Subcutaneous abdominal adipose tissue (tissue), 5 donors: ENCODE results near the gene GLIPR1.
"Not testable (repeated sequence)": the region's sequence is repeated elsewhere in the genome, so short reads cannot be mapped to it uniquely, and the experiment has no call there.

ENCODE experiments used
- H3K27ac ChIP-seq: one replicate; pipeline ENCODE4 v1.7.0; 2013; ENCODE audit warnings: low read depth, mild to moderate bottlenecking, inconsistent platforms, low read length, moderate library complexity
- H3K27me3 ChIP-seq, 5 donors: one replicate each; pipeline ENCODE4 v1.7.0; 2013; ENCODE audit warnings: low read length in 5 of 5, inconsistent platforms in 1 of 5; ENCODE audit not compliant: control insufficient read depth in 5 of 5, insufficient read depth in 4 of 5
- H3K36me3 ChIP-seq, 5 donors: one replicate each; pipeline ENCODE4 v1.7.0; 2013; ENCODE audit warnings: low read length in 5 of 5; ENCODE audit not compliant: control insufficient read depth in 5 of 5, insufficient read depth in 5 of 5
- H3K4me1 ChIP-seq, 5 donors: one replicate each; pipeline ENCODE4 v1.7.0; 2013; ENCODE audit warnings: low read length in 5 of 5, mild to moderate bottlenecking in 3 of 5, moderate library complexity in 1 of 5; ENCODE audit not compliant: control insufficient read depth in 5 of 5, insufficient read depth in 5 of 5
- H3K4me3 ChIP-seq, 5 donors: one replicate each; pipeline ENCODE4 v1.7.0; 2013; ENCODE audit warnings: low read length in 5 of 5, low read depth in 1 of 5
- H3K9ac ChIP-seq, 5 donors: one replicate each; pipeline ENCODE4 v1.7.0; 2013; ENCODE audit warnings: low read length in 5 of 5, mild to moderate bottlenecking in 4 of 5, moderate library complexity in 3 of 5
- H3K9me3 ChIP-seq, 5 donors: one replicate each; pipeline ENCODE4 v1.7.0; 2013; ENCODE audit warnings: low read length in 5 of 5; ENCODE audit not compliant: control insufficient read depth in 5 of 5
- donor health status: healthy.
- donor health status: healthy.
- donor health status: healthy.
- donor health status: healthy.
- donor health status: healthy.

Gene GLIPR1

DNA sequence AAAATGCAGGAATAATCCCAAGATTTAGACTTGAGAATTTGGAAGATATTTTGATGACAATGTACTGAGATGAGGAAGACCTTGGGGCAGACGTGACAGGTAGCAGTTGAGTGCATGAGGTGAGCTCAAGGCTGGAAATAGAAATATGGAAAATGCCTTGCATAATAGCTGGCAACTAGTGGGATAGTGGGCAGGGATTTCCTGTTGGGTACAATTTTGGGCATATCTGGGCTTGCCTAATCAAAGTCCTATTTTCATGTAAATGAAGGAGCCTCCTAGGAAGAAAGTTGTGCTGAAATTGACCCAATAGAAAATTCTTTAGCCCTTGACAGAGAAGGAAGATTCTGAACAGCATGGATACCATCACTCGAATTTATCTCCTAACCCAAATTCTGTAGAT is 6.4 kb upstream of the GLIPR1 start:
- no peaks in the 10 kb centered on the region for H3K27me3 ChIP-seq
- H3K27ac ChIP-seq: no peak overlapping the region
- H3K9me3 ChIP-seq: no peaks in the 10 kb centered on the region
- H3K4me3 ChIP-seq: no peak overlapping the region
- H3K4me1 ChIP-seq: peaks cover 0 to 7% (median 3%) of the 10 kb centered on the region in 5 donors
- H3K36me3 ChIP-seq: no peaks in the 10 kb centered on the region
- no peak overlapping the region for H3K9ac ChIP-seq

DNA sequence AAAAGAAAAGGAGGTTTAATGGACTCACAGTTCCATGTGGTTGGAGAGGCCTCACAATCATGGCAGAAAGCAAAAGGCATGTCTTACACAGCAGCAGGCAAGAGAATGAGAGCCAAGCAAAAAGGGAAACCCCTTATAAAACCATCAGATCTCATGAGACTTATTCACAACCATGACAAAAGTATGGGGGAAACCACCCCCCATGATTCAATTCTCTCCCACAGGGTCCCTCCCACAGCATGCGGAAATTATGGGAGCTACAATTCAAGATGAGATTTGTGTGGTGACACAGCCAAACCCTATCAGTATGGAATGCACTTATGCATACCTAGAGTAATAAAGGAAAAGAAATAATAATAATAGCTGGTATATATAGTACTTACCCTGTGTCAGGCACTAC is 4.5 kb upstream of the GLIPR1 start:
- Histone ChIP-seq H3K9me3 (no peaks in the 10 kb centered on the region), H3K9ac (no peak overlapping the region), H3K27me3 (no peaks in the 10 kb centered on the region), H3K36me3 (no peaks in the 10 kb centered on the region), H3K27ac (no peak overlapping the region), H3K4me3 (no peak overlapping the region), H3K4me1 (peaks cover 0 to 19% (median 8%) of the 10 kb centered on the region in 5 donors)

DNA sequence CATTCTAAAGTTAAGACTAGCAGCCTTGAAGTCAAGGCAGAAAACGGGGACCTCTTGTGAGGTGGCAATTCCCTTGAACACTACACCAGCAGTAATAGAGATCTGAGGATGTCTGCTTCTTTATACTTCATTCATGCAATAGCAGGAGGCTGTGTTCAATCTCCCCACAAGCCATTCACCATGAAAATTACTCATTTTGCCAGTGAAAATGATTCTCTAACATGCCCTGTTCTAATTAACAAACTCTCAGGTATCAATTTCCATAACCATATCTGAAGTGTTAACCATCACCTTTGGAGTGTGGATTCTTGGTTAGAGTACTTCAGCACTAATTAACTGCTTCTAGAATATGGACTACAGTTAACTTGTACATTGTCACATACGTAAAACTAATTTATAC is 3.4 kb upstream of the GLIPR1 start:
- Histone ChIP-seq H3K36me3 (no peaks in the 10 kb centered on the region), H3K9me3 (no peaks in the 10 kb centered on the region), H3K27me3 (no peaks in the 10 kb centered on the region), H3K9ac (no peak overlapping the region), H3K27ac (no peak overlapping the region), H3K4me3 (no peak overlapping the region), H3K4me1 (peaks cover 0 to 25% (median 10%) of the 10 kb centered on the region in 5 donors)

DNA sequence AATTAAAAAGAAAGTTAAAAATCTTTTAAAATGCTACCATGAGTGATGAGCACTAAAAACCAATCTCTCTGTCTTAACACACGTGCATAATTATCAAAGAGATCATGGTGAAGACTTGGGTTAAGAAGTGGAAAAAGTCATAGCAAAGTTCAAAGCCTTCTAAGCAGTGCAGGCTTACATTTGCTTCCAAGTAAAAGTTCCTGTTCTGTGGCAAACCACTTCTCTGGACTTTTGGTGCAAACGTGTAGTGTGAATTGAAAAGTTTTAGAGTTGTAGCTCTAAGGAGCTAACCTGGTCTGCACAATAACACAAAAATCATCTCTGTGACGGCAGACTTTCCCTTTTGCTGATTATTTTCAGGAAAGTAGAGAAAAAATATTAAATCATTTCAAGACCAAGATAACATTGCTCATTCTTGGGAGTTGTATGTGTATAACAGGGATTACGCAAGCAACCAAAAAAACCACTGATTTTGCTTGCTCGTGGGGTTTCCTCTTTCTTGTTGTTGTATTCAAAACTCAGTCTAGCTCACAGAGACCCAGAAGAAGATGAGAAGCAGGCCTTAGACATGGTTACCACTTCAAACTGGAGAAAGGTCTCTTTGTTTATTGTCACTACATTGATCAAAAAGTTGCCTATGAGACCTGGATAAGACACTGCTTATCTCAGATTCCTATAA is 2.3 kb upstream of the GLIPR1 start:
- H3K27me3 ChIP-seq: no peaks in the 10 kb centered on the region
- H3K9ac ChIP-seq: no peak overlapping the region
- H3K4me3 ChIP-seq: no peak overlapping the region
- H3K4me1 ChIP-seq: peaks cover 0 to 20% (median 10%) of the 10 kb centered on the region in 5 donors
- no peaks in the 10 kb centered on the region for H3K9me3 ChIP-seq
- H3K36me3 ChIP-seq: no peaks in the 10 kb centered on the region
- no peak overlapping the region for H3K27ac ChIP-seq

DNA sequence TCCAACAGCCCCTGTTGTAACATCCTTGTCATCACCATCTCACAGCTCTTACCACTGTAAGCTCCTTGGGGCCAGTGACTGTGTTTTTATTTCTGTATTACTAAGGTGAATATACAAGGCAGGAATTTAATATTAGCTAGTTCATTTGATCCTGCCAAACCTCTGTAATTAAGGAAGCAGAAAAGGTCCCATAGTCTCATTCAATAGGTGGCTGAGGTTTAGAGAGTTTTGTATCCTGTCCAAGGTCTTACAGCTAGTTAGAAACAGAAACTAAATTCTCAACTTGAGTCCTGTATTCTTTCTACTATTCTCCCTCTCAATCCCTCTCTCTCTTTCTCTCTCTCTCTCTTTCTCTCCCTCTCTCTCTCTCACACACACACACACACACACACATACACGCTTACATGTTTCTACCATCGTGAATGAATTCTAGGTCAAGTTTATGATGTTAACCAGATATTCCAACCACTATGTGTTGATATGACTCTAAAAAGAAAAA is 543 bp upstream of the GLIPR1 start:
- Histone ChIP-seq H3K4me3 (peak overlapping the region in 4 of 5 donors; percentile 39 to 69 (median 64)), H3K9ac (peak overlapping the region in 3 of 5 donors; percentile 41 to 72 (median 48)), H3K27ac (peak overlapping the region; percentile 81), H3K4me1 (peaks cover 0 to 20% (median 10%) of the 10 kb centered on the region in 5 donors), H3K9me3 (no peaks in the 10 kb centered on the region), H3K36me3 (no peaks in the 10 kb centered on the region), H3K27me3 (no peaks in the 10 kb centered on the region)

DNA sequence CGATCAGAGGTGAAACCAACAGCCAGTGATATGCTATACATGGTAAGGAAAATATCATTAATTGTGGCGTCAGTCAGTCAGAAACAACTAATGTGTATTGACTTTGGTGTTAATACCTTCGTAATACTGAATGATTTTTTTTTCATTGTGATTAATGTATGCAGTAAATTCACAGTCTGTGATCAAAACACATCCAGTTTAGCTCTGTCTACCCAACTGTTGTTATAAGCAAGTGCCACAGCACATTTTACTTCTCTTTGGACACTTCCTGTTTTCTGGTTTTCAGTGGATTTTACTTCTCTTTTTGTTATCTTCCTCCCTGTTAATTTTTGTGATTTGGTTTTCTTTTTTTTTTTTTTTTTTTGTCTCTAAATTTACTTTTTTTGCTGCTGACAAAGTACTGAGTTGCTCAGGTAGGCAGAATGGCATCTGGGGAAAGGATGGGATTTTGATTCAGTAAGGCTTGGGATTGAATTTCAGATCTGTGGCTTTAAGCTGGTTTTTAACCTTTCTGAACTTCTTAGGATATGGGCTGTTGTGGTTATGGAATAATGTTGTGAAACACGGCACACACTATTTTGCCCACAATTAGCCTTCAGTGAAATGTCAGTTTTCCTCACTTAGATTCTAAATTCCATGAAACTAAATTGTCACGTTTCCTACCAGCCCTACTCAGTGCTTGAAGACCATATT is 604 bp downstream of the GLIPR1 start:
- H3K9ac ChIP-seq: peak overlapping the region in 4 of 5 donors; percentile 41 to 72 (median 64)

DNA sequence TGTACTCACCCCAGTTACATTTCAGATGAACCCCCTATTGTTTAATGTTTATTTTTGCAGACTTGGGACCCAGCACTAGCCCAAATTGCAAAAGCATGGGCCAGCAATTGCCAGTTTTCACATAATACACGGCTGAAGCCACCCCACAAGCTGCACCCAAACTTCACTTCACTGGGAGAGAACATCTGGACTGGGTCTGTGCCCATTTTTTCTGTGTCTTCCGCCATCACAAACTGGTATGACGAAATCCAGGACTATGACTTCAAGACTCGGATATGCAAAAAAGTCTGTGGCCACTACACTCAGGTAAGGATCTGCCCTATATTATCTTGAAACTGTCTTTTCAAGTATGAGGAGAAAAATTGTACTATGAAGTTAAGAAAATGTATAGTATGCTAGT is 1.2 kb downstream of the GLIPR1 start:
- Histone ChIP-seq H3K4me3 (peak overlapping the region; percentile 39 to 69 (median 60)), H3K9ac (peak overlapping the region in 1 of 5 donors; percentile 71), H3K27ac (peak overlapping the region; percentile 81), H3K9me3 (no peaks in the 10 kb centered on the region), H3K27me3 (no peaks in the 10 kb centered on the region), H3K4me1 (peaks cover 0 to 20% (median 10%) of the 10 kb centered on the region in 5 donors), H3K36me3 (no peaks in the 10 kb centered on the region)

More for the DNA sequence above, 604 bp downstream of the GLIPR1 start:
- H3K4me1 ChIP-seq: peaks cover 0 to 20% (median 10%) of the 10 kb centered on the region in 5 donors
- no peaks in the 10 kb centered on the region for H3K9me3 ChIP-seq
- no peaks in the 10 kb centered on the region for H3K27me3 ChIP-seq
- H3K36me3 ChIP-seq: no peaks in the 10 kb centered on the region
- peak overlapping the region; percentile 81 for H3K27ac ChIP-seq
- peak overlapping the region; percentile 39 to 69 (median 69) for H3K4me3 ChIP-seq

DNA sequence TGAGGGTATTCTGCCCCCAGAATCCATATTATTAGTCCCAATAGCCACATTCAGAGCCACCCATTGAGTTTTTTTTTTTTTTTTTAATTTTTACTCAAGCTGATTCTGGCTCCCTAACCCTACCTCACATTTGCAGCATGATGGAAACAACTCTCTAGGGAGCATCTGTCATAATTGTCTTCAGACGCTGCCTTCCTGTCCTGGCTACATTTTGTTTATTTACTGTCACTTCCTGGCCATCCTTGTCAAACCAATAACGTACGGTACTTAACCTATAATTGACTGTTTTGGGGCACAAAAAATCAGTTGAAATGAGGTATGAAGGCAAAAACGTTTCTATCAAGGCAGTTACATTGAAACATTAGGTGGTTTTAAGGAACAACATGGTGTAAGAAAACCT is 2.1 kb downstream of the GLIPR1 start:
- Histone ChIP-seq H3K4me1 (peaks cover 0 to 20% (median 10%) of the 10 kb centered on the region in 5 donors), H3K36me3 (no peaks in the 10 kb centered on the region), H3K27me3 (no peaks in the 10 kb centered on the region), H3K9ac (no peak overlapping the region), H3K27ac (peak overlapping the region; percentile 81), H3K4me3 (peak overlapping the region in 3 of 5 donors; percentile 28 to 60 (median 39)), H3K9me3 (no peaks in the 10 kb centered on the region)

DNA sequence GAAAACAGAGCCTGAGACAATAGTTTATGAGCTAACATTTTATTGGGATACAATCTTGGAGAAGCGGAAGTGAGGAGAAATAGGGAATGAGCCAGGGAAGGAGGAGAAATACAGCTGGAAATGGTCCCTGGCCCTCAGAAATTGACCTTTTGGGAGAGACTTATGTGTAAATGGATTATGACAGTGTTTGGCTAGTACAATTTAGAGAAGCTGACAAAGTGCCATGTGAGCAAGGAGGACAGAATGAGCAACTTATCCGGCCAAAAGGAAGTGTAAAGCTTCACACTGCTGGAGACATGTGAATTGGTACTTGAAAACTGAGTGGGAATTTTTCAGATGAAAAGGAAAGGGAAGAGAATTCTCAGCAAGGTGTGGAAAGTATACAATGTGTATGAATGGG is 2.9 kb downstream of the GLIPR1 start:
- Histone ChIP-seq H3K9me3 (no peaks in the 10 kb centered on the region), H3K9ac (no peak overlapping the region), H3K27ac (no peak overlapping the region), H3K36me3 (no peaks in the 10 kb centered on the region), H3K27me3 (no peaks in the 10 kb centered on the region), H3K4me3 (peak overlapping the region in 1 of 5 donors; percentile 32), H3K4me1 (peaks cover 0 to 20% (median 7%) of the 10 kb centered on the region in 5 donors)

DNA sequence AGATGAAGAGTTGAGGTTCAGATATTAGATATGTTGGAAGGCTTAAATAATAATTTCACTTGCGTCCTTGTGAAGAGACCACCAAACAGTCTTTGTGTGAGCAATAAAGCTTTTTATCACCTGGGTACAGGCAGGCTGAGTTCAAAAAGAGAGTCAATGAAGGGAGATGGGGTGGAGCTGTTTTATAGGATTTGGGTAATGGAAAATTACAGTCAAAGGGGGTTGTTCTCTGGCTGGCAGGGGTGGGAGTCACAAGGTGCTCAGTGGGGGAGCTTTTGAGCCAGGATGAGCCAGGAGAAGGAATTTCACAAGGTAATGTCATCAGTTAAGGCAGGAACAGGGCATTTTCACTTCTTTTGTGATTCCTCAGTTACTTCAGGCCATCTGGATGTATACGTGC is 3.9 kb downstream of the GLIPR1 start:
- not testable (repeated sequence) for H3K9me3 ChIP-seq, H3K27me3 ChIP-seq, H3K36me3 ChIP-seq, H3K27ac ChIP-seq, H3K9ac ChIP-seq, H3K4me3 ChIP-seq
- peaks cover 0 to 20% (median 7%) of the 10 kb centered on the region in 5 donors for H3K4me1 ChIP-seq
